LHCN-M2 (cell line): ENCODE data around the gene POU3F1. TPM values are rescaled to one million over a fixed set of nuclear protein-coding genes. Genes with fewer than 3 reads are reported as not detected.

ENCODE experiments used
- DNase-seq: peaks from one replicate; pipeline ENCODE4 v3.0.0-alpha.2; 2012; ENCODE audit warnings: low read depth
- polyA plus RNA-seq: library from polyadenylated mRNA; unstranded; fragments of >200 nt; gene quantifications from one replicate; pipeline ENCODE4 v1.2.1, GENCODE V29; 2012; ENCODE audit warnings: missing spikeins
- total RNA-seq: library from RNA; depleted of rRNA; stranded (reverse); fragments of >200 nt; gene quantifications from 2 replicates; pipeline ENCODE4 v1.2.3, GENCODE V29; 2014; rRNA removed

The POU3F1 gene
- not detected in 2 replicates for total RNA-seq
- 0.04 TPM for polyA plus RNA-seq

- DNase-seq = no peak
These were observed at the start of gene POU3F1 for GRCh38 chr1:38046333-38046883. TSS of gene POU3F1 (minus strand) at chr1:38046793. CDS start at chr1:38046743, 50 bp downstream.

GRCh38 chr1:38095454-38095931 is 48.9 kb upstream of the POU3F1 start:
- no peak for DNase-seq

GRCh38 chr1:38094711-38095290 is 48.2 kb upstream of the POU3F1 start:
- DNase-seq = no peak

GRCh38 chr1:38093569-38094520 is 47.3 kb upstream of the POU3F1 start:
- DNase-seq = no peak

- DNase-seq = no peak
These were observed 45.7 kb upstream of the POU3F1 start for GRCh38 chr1:38092256-38092655.

- DNase-seq = no peak
These were observed 44.2 kb upstream of the POU3F1 start for GRCh38 chr1:38090796-38091195.

- DNase-seq = no peak
These were observed 43.2 kb upstream of the POU3F1 start for GRCh38 chr1:38089712-38090360.

GRCh38 chr1:38088791-38089190 is 42.2 kb upstream of the POU3F1 start:
- DNase-seq = no peak

GRCh38 chr1:38088366-38088765 is 41.8 kb upstream of the POU3F1 start:
- no peak for DNase-seq

GRCh38 chr1:38087676-38088075 is 41.1 kb upstream of the POU3F1 start:
- no peak for DNase-seq

GRCh38 chr1:38085666-38086330 is 39.2 kb upstream of the POU3F1 start:
- DNase-seq = no peak

- no peak for DNase-seq
These were observed 38.1 kb upstream of the POU3F1 start for GRCh38 chr1:38084700-38085099.

GRCh38 chr1:38084113-38084512 is 37.5 kb upstream of the POU3F1 start:
- DNase-seq = no peak

GRCh38 chr1:38083541-38083940 is 36.9 kb upstream of the POU3F1 start:
- DNase-seq = peak; percentile 18

GRCh38 chr1:38082769-38083263 is 36.2 kb upstream of the POU3F1 start:
- no peak for DNase-seq

- DNase-seq = no peak
These were observed 32.4 kb upstream of the POU3F1 start for GRCh38 chr1:38079019-38079418.

GRCh38 chr1:38077523-38078147 is 31.0 kb upstream of the POU3F1 start:
- no peak for DNase-seq

GRCh38 chr1:38076455-38076854 is 29.9 kb upstream of the POU3F1 start:
- DNase-seq = no peak

- peak; percentile 15 for DNase-seq
These were observed 29.4 kb upstream of the POU3F1 start for GRCh38 chr1:38076038-38076437.

GRCh38 chr1:38075191-38075590 is 28.6 kb upstream of the POU3F1 start:
- DNase-seq = no peak

- DNase-seq = no peak
These were observed 27.7 kb upstream of the POU3F1 start for GRCh38 chr1:38074302-38074677.
